GM23248 (cell line): Measurements from ENCODE around the gene NELFB.

Experiments
- EZH2 ChIP-seq: fragments of 200-600 bp; sonication (generic); IDR thresholded peaks from 2 replicates; pipeline ENCODE4 v1.6.1; 2018; ENCODE audit warnings: antibody characterized with exemption, mild to moderate bottlenecking; ENCODE audit not compliant: insufficient read depth, poor library complexity, severe bottlenecking
- EZH2phosphoT487 ChIP-seq: fragments of 200-600 bp; sonication (generic); IDR thresholded peaks from 2 replicates; pipeline ENCODE4 v1.6.1; 2018; ENCODE audit warnings: antibody characterized with exemption, moderate library complexity, mild to moderate bottlenecking, low read depth; ENCODE audit not compliant: insufficient read depth

DNA sequence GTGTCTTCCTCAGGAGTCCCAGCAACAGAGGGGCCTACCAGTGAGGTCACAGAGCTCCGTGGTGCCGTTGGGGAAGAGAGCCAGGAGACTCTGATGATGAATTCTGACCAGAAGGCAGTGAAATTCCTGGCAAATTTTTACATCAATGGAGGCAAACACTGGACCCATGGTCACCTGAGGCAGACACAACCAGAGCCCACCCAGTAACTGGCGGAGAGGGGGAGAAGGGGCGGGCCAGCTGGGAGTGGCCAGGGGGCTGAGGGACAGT is 4.0 kb upstream of the NELFB start, which contains the start of gene STPG3:
- TF ChIP-seq EZH2 (no peak), EZH2phosphoT487 (no peak)
